ENCODE data around the gene ZNF500. TPM values are rescaled to one million over a fixed set of nuclear protein-coding genes. Genes with fewer than 3 reads are reported as not detected.

The ZNF500 gene
- polyA plus RNA-seq (ENCODE audit: insufficient read length in 3 of 3), result 10 to 100 TPM; 12.4 to 13.7 (median 13.4) TPM

GRCh38 chr16:4766875-4767628, at the start of gene ZNF500:
Gene ZNF500, minus strand, starts transcription at chr16:4767162. Its CDS starts 1,184 bp downstream, at chr16:4765978.
- DNase-seq (ENCODE audit: low read depth in 3 of 3, low spot score in 2 of 3), result peak; percentile 87 to 91 (median 90)

- DNase-seq (ENCODE audit: low read depth in 3 of 3, low spot score in 2 of 3), result no peak
Observed at GRCh38 chr16:4814542-4815173, 47.7 kb upstream of the ZNF500 start.

GRCh38 chr16:4814046-4814445, 47.1 kb upstream of the ZNF500 start:
- no peak for DNase-seq (ENCODE audit: low read depth in 3 of 3, low spot score in 2 of 3)

GRCh38 chr16:4813251-4814003, 46.5 kb upstream of the ZNF500 start:
- no peak for DNase-seq (ENCODE audit: low read depth in 3 of 3, low spot score in 2 of 3)

GRCh38 chr16:4811773-4812172, 44.8 kb upstream of the ZNF500 start:
- DNase-seq (ENCODE audit: low read depth in 3 of 3, low spot score in 2 of 3), result no peak

- no peak for DNase-seq (ENCODE audit: low read depth in 3 of 3, low spot score in 2 of 3)
Observed at GRCh38 chr16:4811242-4811641, 44.3 kb upstream of the ZNF500 start.

GRCh38 chr16:4806280-4806679, 39.3 kb upstream of the ZNF500 start:
- DNase-seq (ENCODE audit: low read depth in 3 of 3, low spot score in 2 of 3), result no peak

GRCh38 chr16:4805231-4805630, 38.3 kb upstream of the ZNF500 start:
- no peak for DNase-seq (ENCODE audit: low read depth in 3 of 3, low spot score in 2 of 3)

GRCh38 chr16:4803898-4804762, 37.2 kb upstream of the ZNF500 start:
- DNase-seq (ENCODE audit: low read depth in 3 of 3, low spot score in 2 of 3), result no peak

- DNase-seq (ENCODE audit: low read depth in 3 of 3, low spot score in 2 of 3), result no peak
Observed at GRCh38 chr16:4803401-4803844, 36.5 kb upstream of the ZNF500 start.

GRCh38 chr16:4802659-4803287, 35.8 kb upstream of the ZNF500 start:
- DNase-seq (ENCODE audit: low read depth in 3 of 3, low spot score in 2 of 3), result peak; percentile 70 to 86 (median 78)

- peak; percentile 16 to 61 (median 42) for DNase-seq (ENCODE audit: low read depth in 3 of 3, low spot score in 2 of 3)
Observed at GRCh38 chr16:4801962-4802658, 35.1 kb upstream of the ZNF500 start, which contains the start of gene ROGDI. Gene ROGDI, minus strand, starts transcription at chr16:4802633. Its CDS starts 62 bp downstream, at chr16:4802571.

GRCh38 chr16:4801051-4801961, 34.3 kb upstream of the ZNF500 start:
- no peak for DNase-seq (ENCODE audit: low read depth in 3 of 3, low spot score in 2 of 3)

GRCh38 chr16:4800290-4801041, 33.5 kb upstream of the ZNF500 start:
- DNase-seq (ENCODE audit: low read depth in 3 of 3, low spot score in 2 of 3), result no peak

- DNase-seq (ENCODE audit: low read depth in 3 of 3, low spot score in 2 of 3), result no peak
Observed at GRCh38 chr16:4799171-4799855, 32.4 kb upstream of the ZNF500 start.

GRCh38 chr16:4798456-4798855, 31.5 kb upstream of the ZNF500 start:
- no peak for DNase-seq (ENCODE audit: low read depth in 3 of 3, low spot score in 2 of 3)

- DNase-seq (ENCODE audit: low read depth in 3 of 3, low spot score in 2 of 3), result no peak
Observed at GRCh38 chr16:4797805-4798252, 30.9 kb upstream of the ZNF500 start.

All from right renal cortex interstitium (tissue), 3 donors.